HG03045 (cell line): ENCODE results near the gene BCL10.

Source experiments
- ATAC-seq: cut with Tn5 transposase; IDR thresholded peaks from one replicate; pipeline ENCODE4 v1.9.1; 2021; ENCODE audit warnings: mild to moderate bottlenecking, moderate library complexity; ENCODE audit not compliant: unreplicated experiment

Gene BCL10

GRCh38 chr1:85224734-85225623 lies 51.5 kb downstream of the BCL10 start:
- ATAC-seq, result no peak

GRCh38 chr1:85224295-85224694 lies 52.1 kb downstream of the BCL10 start:
- ATAC-seq, result no peak

- no peak for ATAC-seq
These were observed 53.1 kb downstream of the BCL10 start for GRCh38 chr1:85223334-85223733.

GRCh38 chr1:85220756-85221201 lies 55.7 kb downstream of the BCL10 start:
- no peak for ATAC-seq

- no peak for ATAC-seq
These were observed 56.4 kb downstream of the BCL10 start for GRCh38 chr1:85219853-85220610.

GRCh38 chr1:85216697-85217096 lies 59.7 kb downstream of the BCL10 start:
- no peak for ATAC-seq
